Lower leg skin (tissue), 3 donors: Measurements from ENCODE around the gene NCS1.
"Not testable (repeated sequence)": the region's sequence is repeated elsewhere in the genome, so short reads cannot be mapped to it uniquely, and the experiment has no call there.

Experiments used
- CTCF ChIP-seq, 3 donors: fragments of 450-650 bp; IDR thresholded peaks; one replicate each; pipeline ENCODE4 v1.5.1; 2016; ENCODE audit warnings: antibody characterized with exemption in 3 of 3, mild to moderate bottlenecking in 3 of 3, moderate library complexity in 2 of 3
- POLR2A ChIP-seq, 2 donors: fragments of 450-650 bp; IDR thresholded peaks; one replicate each; pipeline ENCODE4 v1.6.1; 2016 to 2017; ENCODE audit warnings: antibody characterized with exemption in 2 of 2, mild to moderate bottlenecking in 1 of 2, moderate library complexity in 1 of 2

GRCh38 chr9:130277525-130277924, 105.3 kb downstream of the NCS1 start:
- TF ChIP-seq CTCF, POLR2A (IDR thresholded peaks at IDR 0.05): not testable (repeated sequence)
